ENCODE results near the gene ZNF521.

- TF ChIP-seq CTCF (IDR thresholded peaks at IDR 0.05): no peak
- no peak for TF ChIP-seq ZFX (IDR thresholded peaks at IDR 0.05; ENCODE audit: borderline replicate concordance)
Observed at GRCh38 chr18:25121442-25121841, 230.5 kb downstream of the ZNF521 start.

Measured in 22Rv1 (cell line).